Astrocyte (in vitro differentiated cells and primary cell): ENCODE measurements around the gene XPO6. TPM values are rescaled to one million over a fixed set of nuclear protein-coding genes. Genes with fewer than 3 reads are reported as not detected.

ENCODE experiments used
- DNase-seq: peaks from one replicate; pipeline ENCODE4 v3.0.0-alpha.2; 2010; ENCODE audit warnings: low read depth
- FAIRE-seq: peaks from 2 replicates; lab custom pipeline; 2011; peaks lifted over from hg19 to GRCh38; lab: Jason Lieb, UNC
- H2AFZ ChIP-seq: 2 replicates; pipeline ENCODE4 v1.6.0; 2012; ENCODE audit warnings: low read depth, low read length, inconsistent platforms
- H3K27ac ChIP-seq: 2 replicates; pipeline ENCODE4 v1.5.1; 2011; ENCODE audit warnings: low read depth, low read length, inconsistent platforms
- H3K27me3 ChIP-seq: 2 replicates; pipeline ENCODE4 v1.6.0; 2011; ENCODE audit warnings: low read length, inconsistent platforms; ENCODE audit not compliant: insufficient read depth
- H3K36me3 ChIP-seq: 2 replicates; pipeline ENCODE4 v1.5.1; 2011; ENCODE audit warnings: low read length, inconsistent platforms; ENCODE audit not compliant: insufficient read depth
- H3K4me1 ChIP-seq: 2 replicates; pipeline ENCODE4 v1.5.1; 2011; ENCODE audit warnings: low read length, inconsistent platforms; ENCODE audit not compliant: insufficient read depth
- H3K4me2 ChIP-seq: 2 replicates; pipeline ENCODE4 v1.6.0; 2012; ENCODE audit warnings: low read length, inconsistent platforms
- H3K4me3 ChIP-seq: 2 replicates; pipeline ENCODE4 v1.5.1; 2011; ENCODE audit warnings: low read depth, mild to moderate bottlenecking, low read length, inconsistent platforms; ENCODE audit not compliant: insufficient read depth
- H3K79me2 ChIP-seq: 2 replicates; pipeline ENCODE4 v1.6.0; 2012; ENCODE audit warnings: mild to moderate bottlenecking, low read length, inconsistent platforms; ENCODE audit not compliant: insufficient read depth
- H3K9ac ChIP-seq: 2 replicates; pipeline ENCODE4 v1.6.0; 2012; ENCODE audit warnings: mild to moderate bottlenecking, low read length, inconsistent platforms
- H3K9me3 ChIP-seq: 2 replicates; pipeline ENCODE4 v1.5.1; 2012; ENCODE audit warnings: low read depth, mild to moderate bottlenecking, low read length, inconsistent platforms; ENCODE audit not compliant: insufficient read depth
- H4K20me1 ChIP-seq: 2 replicates; pipeline ENCODE4 v1.6.0; 2012; ENCODE audit warnings: low read length, inconsistent platforms; ENCODE audit not compliant: insufficient read depth
- H3K27ac Mint-ChIP-seq: one replicate; pipeline ENCODE4 v1.8.0; 2021; ENCODE audit warnings: mild to moderate bottlenecking, mixed read lengths; ENCODE audit not compliant: unreplicated experiment
- H3K27me3 Mint-ChIP-seq: one replicate; pipeline ENCODE4 v1.8.0; 2021; ENCODE audit warnings: low read depth, mixed read lengths; ENCODE audit not compliant: unreplicated experiment
- H3K36me3 Mint-ChIP-seq: one replicate; pipeline ENCODE4 v1.8.0; 2021; ENCODE audit warnings: low read depth, mixed read lengths; ENCODE audit not compliant: unreplicated experiment
- H3K4me1 Mint-ChIP-seq: one replicate; pipeline ENCODE4 v1.8.0; 2021; ENCODE audit warnings: low read depth, mixed read lengths; ENCODE audit not compliant: unreplicated experiment
- H3K4me3 Mint-ChIP-seq: one replicate; pipeline ENCODE4 v1.8.0; 2021; ENCODE audit warnings: mild to moderate bottlenecking, moderate library complexity, mixed read lengths; ENCODE audit not compliant: unreplicated experiment
- H3K9me3 Mint-ChIP-seq: one replicate; pipeline ENCODE4 v1.8.0; 2021; ENCODE audit warnings: mild to moderate bottlenecking, mixed read lengths; ENCODE audit not compliant: unreplicated experiment
- EZH2 ChIP-seq: IDR thresholded peaks from 2 replicates; pipeline ENCODE4 v1.6.1; 2012; ENCODE audit warnings: mild to moderate bottlenecking, low read length, inconsistent platforms; ENCODE audit not compliant: insufficient read depth
- total RNA-seq: library from RNA; stranded (reverse); gene quantifications from 2 replicates; pipeline ENCODE4 v1.2.1, GENCODE V29; 2021
- TF ChIP-seq, protein P1 (sequence below): IDR thresholded peaks from 2 replicates; pipeline ENCODE4 v1.5.1; 2011; ENCODE audit warnings: low read depth, mild to moderate bottlenecking, inconsistent platforms, low read length, moderate library complexity; ENCODE audit not compliant: insufficient read depth

Gene XPO6
- total RNA-seq, 1 donor from 2014 or later = 135 TPM

DNA sequence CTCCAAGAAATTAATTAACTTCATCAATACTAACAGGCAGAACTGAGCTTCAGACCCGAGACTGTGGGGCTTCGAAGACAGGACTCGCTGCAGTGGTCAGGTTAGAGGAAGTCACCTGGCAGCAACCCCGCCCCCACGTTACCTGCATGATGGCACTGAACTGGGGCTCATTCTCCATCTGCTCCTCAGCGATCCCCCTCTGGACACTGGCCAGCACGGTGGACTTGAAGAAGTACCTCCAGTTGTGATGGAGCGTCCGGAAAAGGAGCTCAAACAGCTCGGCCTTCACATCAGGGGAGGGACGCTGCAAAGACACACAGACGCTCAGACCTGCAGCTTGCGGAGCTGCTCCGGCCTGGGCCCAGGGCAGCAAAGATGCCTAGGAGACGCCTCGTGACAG is 107.4 kb downstream of the XPO6 start:
- Histone ChIP-seq H3K4me1 (no peaks in the 10 kb centered on the region), H3K27ac (no peak overlapping the region), H3K79me2 (peaks cover 11% of the 10 kb centered on the region), H4K20me1 (peaks cover 52% of the 10 kb centered on the region), H2AFZ (no peak overlapping the region), H3K36me3 (peaks cover 59% of the 10 kb centered on the region), H3K4me3 (no peak overlapping the region), H3K4me2 (no peak overlapping the region), H3K9me3 (no peaks in the 10 kb centered on the region), H3K27me3 (no peaks in the 10 kb centered on the region), H3K9ac (no peak overlapping the region)
- no peaks in the 10 kb centered on the region for H3K4me1 Mint-ChIP-seq
- TF ChIP-seq, protein P1, sequence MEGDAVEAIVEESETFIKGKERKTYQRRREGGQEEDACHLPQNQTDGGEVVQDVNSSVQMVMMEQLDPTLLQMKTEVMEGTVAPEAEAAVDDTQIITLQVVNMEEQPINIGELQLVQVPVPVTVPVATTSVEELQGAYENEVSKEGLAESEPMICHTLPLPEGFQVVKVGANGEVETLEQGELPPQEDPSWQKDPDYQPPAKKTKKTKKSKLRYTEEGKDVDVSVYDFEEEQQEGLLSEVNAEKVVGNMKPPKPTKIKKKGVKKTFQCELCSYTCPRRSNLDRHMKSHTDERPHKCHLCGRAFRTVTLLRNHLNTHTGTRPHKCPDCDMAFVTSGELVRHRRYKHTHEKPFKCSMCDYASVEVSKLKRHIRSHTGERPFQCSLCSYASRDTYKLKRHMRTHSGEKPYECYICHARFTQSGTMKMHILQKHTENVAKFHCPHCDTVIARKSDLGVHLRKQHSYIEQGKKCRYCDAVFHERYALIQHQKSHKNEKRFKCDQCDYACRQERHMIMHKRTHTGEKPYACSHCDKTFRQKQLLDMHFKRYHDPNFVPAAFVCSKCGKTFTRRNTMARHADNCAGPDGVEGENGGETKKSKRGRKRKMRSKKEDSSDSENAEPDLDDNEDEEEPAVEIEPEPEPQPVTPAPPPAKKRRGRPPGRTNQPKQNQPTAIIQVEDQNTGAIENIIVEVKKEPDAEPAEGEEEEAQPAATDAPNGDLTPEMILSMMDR = no peak
- TF ChIP-seq EZH2 = no peak
- peaks cover 37% of the 10 kb centered on the region for H3K36me3 Mint-ChIP-seq
- no peak for DNase-seq
- no peaks in the 10 kb centered on the region for H3K27me3 Mint-ChIP-seq
- no peak overlapping the region for H3K27ac Mint-ChIP-seq
- no peaks in the 10 kb centered on the region for H3K9me3 Mint-ChIP-seq
- no peak for FAIRE-seq
- no peak overlapping the region for H3K4me3 Mint-ChIP-seq

DNA sequence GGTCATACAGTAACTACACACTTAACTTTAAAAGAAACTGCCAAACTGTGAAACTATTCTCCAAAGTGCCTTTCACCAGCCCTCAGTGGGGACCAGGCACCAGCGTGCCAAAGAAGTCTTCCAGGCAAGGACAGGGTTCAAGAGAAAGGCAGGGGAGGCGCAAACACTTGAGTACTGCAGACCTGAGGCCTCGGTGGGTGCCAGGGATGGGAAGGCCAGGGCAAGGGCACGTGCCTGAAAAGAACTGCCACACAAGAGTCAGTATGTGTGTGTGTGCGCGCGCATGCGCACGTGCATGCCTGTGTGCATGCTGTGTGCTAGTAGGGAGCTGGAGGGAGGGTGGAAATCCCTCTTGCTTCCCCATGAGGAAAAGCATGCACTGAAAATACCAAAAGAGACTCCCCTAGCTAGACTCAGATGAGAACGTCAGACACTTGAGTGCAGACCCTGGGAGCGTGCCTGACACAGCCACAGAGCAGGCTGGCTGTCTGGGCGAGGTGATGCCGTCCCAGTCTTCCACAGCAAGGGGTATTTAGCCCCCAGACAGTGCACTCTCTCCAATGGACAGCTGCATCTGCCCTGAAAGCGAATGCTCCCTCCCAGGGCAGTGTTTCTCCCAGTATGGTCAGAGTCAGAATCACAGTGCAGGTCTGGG is 108.1 kb downstream of the XPO6 start:
- Mint-ChIP-seq H3K4me3 (no peak overlapping the region), H3K27ac (no peak overlapping the region), H3K4me1 (no peaks in the 10 kb centered on the region), H3K9me3 (no peaks in the 10 kb centered on the region), H3K36me3 (peaks cover 40% of the 10 kb centered on the region), H3K27me3 (no peaks in the 10 kb centered on the region)
- H3K4me3 ChIP-seq = no peak overlapping the region
- no peaks in the 10 kb centered on the region for H3K9me3 ChIP-seq
- H3K9ac ChIP-seq = no peak overlapping the region
- H3K27me3 ChIP-seq = no peaks in the 10 kb centered on the region
- peaks cover 52% of the 10 kb centered on the region for H4K20me1 ChIP-seq
- TF ChIP-seq, protein P1 = no peak
- no peak for TF ChIP-seq EZH2
- H3K4me2 ChIP-seq = no peak overlapping the region
- H3K27ac ChIP-seq = no peak overlapping the region
- peaks cover 5% of the 10 kb centered on the region for H3K79me2 ChIP-seq
- no peak overlapping the region for H2AFZ ChIP-seq
- DNase-seq = no peak
- no peak for FAIRE-seq
- no peaks in the 10 kb centered on the region for H3K4me1 ChIP-seq
- peaks cover 57% of the 10 kb centered on the region for H3K36me3 ChIP-seq

DNA sequence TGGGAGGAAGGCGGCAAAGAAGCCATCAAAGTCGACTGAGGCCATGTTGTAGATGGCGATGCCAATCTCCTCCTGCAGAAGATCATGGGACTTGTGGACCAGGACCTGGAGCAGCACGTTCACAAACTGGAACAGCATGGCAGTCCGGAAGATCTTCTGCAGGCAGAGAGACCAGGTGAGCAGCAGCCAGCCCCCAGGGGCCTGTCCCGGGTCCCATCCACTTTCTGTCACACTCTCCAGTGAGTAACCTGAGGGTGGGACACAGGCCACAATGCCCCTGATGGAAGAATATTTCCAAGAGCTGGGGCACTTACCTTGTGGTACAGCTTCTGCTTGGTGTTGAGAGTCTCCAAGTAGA is 110.3 kb downstream of the XPO6 start:
- no peaks in the 10 kb centered on the region for H3K9me3 Mint-ChIP-seq
- no peaks in the 10 kb centered on the region for H3K4me1 ChIP-seq
- H3K4me3 Mint-ChIP-seq = no peak overlapping the region
- no peaks in the 10 kb centered on the region for H3K27me3 Mint-ChIP-seq
- no peak overlapping the region for H3K4me2 ChIP-seq
- peaks cover 2% of the 10 kb centered on the region for H3K79me2 ChIP-seq
- no peak for DNase-seq
- no peaks in the 10 kb centered on the region for H3K27me3 ChIP-seq
- no peak overlapping the region for H3K27ac ChIP-seq
- no peak overlapping the region for H3K4me3 ChIP-seq
- H2AFZ ChIP-seq = no peak overlapping the region
- no peak overlapping the region for H3K9ac ChIP-seq
- peaks cover 50% of the 10 kb centered on the region for H3K36me3 ChIP-seq
- H4K20me1 ChIP-seq = peaks cover 53% of the 10 kb centered on the region
- no peaks in the 10 kb centered on the region for H3K9me3 ChIP-seq
- H3K27ac Mint-ChIP-seq = no peak overlapping the region
- H3K36me3 Mint-ChIP-seq = peaks cover 33% of the 10 kb centered on the region
- TF ChIP-seq, protein P1 = no peak
- TF ChIP-seq EZH2 = no peak
- no peaks in the 10 kb centered on the region for H3K4me1 Mint-ChIP-seq
- no peak for FAIRE-seq
